Lower lobe of right lung (tissue), 2 donors: Measurements from ENCODE around the gene RPS2. TPM values are rescaled to one million over a fixed set of nuclear protein-coding genes. Genes with fewer than 3 reads are reported as not detected.

Experiments used
- ATAC-seq, 2 donors: fragments of 200-7000 bp; cut with Tn5 transposase; one replicate each; pipeline ENCODE4 v1.9.1; 2020 to 2022; ENCODE audit warnings: mild to moderate bottlenecking in 2 of 2, moderate library complexity in 2 of 2
- DNase-seq: peaks from one replicate; pipeline ENCODE4 v3.0.0-alpha.2; 2020
- H3K27ac ChIP-seq: fragments of 200-600 bp; one replicate; pipeline ENCODE4 v1.8.0; 2022
- H3K27me3 ChIP-seq: fragments of 200-600 bp; one replicate; pipeline ENCODE4 v1.8.0; 2022; ENCODE audit warnings: low read depth
- H3K36me3 ChIP-seq: fragments of 200-600 bp; one replicate; pipeline ENCODE4 v1.8.0; 2022; ENCODE audit warnings: mild to moderate bottlenecking
- H3K4me1 ChIP-seq: fragments of 200-600 bp; one replicate; pipeline ENCODE4 v1.8.0; 2022
- H3K4me3 ChIP-seq: fragments of 200-600 bp; one replicate; pipeline ENCODE4 v1.8.0; 2022; ENCODE audit warnings: mild to moderate bottlenecking
- H3K9me3 ChIP-seq: fragments of 200-600 bp; one replicate; pipeline ENCODE4 v1.8.0; 2022
- intact Hi-C: fragments of 100-400 bp; cut with DNase I; formaldehyde crosslinking; loops from one replicate; pipeline ENCODE4 v1.11.0; 2022
- total RNA-seq: library from RNA; stranded (reverse); fragmentation: NEBNext Ultra II Directional; extraction: Animal tissue kit (Norgen Biotek cat#: 25700); gene quantifications from one replicate; pipeline ENCODE4 v1.2.1, GENCODE V29; 2021
- TF ChIP-seq, protein P1 (sequence below): fragments of 200-600 bp; IDR thresholded peaks from one replicate; pipeline ENCODE4 v1.8.0; 2022; ENCODE audit warnings: antibody characterized with exemption, mild to moderate bottlenecking
- donor health status: DM: no; HTN: yes; CAD: no; lungs with severe emphysema.

Gene RPS2
- total RNA-seq, 1 donor from 2014 or later: 1,721 TPM

DNA sequence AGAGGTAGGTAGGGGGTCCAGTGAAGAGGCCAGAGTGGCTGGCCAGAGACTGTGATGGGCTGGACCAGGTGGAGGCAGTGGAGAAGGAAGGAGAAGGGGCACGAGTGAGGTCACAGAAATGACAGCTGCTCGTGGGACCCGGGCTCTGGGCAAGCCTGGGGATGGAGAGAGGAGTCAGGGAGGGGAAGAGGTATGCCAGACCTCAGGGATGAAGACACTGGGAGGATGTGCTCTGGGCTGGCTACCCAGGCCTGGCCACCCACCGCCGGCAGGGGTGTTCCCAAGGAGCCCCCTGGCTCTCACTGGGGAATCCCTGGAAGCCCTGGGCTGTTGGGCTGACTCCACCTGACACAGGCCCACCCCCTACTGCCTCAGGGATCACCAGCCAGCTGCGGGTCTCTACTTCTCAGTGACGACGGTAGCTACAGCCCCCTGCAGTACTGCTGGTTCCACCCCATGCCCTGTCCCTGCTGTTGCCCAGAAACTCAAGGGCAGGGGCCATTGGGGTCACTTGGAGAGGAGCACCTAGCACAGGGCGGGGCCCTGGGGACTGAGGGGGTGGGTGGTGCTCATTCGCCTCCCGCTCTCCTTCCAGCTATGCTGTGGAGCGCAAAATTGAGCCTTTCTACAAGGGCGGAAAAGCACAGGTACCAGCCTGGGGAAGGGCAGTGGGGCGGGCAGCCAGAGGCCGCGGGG is 9.0 kb upstream of the RPS2 start:
- no peak for ATAC-seq
- DNase-seq: no peak
- H3K36me3 ChIP-seq: peaks cover 45% of the 10 kb centered on the region
- peaks cover 1% of the 10 kb centered on the region for H3K27me3 ChIP-seq
- H3K4me1 ChIP-seq: peaks cover 29% of the 10 kb centered on the region
- intact Hi-C loops: no loop called here
- H3K4me3 ChIP-seq: no peak overlapping the region
- no peaks in the 10 kb centered on the region for H3K9me3 ChIP-seq
- TF ChIP-seq, protein P1, sequence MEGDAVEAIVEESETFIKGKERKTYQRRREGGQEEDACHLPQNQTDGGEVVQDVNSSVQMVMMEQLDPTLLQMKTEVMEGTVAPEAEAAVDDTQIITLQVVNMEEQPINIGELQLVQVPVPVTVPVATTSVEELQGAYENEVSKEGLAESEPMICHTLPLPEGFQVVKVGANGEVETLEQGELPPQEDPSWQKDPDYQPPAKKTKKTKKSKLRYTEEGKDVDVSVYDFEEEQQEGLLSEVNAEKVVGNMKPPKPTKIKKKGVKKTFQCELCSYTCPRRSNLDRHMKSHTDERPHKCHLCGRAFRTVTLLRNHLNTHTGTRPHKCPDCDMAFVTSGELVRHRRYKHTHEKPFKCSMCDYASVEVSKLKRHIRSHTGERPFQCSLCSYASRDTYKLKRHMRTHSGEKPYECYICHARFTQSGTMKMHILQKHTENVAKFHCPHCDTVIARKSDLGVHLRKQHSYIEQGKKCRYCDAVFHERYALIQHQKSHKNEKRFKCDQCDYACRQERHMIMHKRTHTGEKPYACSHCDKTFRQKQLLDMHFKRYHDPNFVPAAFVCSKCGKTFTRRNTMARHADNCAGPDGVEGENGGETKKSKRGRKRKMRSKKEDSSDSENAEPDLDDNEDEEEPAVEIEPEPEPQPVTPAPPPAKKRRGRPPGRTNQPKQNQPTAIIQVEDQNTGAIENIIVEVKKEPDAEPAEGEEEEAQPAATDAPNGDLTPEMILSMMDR: no peak
- H3K27ac ChIP-seq: no peak overlapping the region

DNA sequence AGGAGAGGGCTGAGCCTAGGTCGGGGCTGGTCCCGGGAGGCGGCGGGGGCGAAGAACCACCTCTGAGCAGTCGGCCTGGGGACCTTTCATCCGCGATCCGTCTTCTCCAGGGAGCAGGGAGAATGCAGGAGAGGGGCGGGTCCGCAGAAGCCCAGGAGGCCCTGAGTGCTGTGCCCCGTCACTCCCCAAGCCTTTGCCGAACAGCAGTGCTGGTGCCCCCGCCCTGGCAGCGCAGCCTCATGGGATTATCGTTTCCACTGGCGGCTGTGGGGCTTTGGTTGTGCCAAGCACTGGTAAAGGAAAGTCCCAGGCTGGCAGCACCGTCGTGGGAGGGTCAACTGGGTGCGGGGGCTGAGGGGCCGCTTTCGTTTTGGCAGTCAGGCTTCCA is 7.9 kb upstream of the RPS2 start:
- H3K4me1 ChIP-seq: peaks cover 27% of the 10 kb centered on the region
- peak overlapping the region; percentile 100 for H3K4me3 ChIP-seq
- H3K27ac ChIP-seq: peak overlapping the region; percentile 93
- H3K36me3 ChIP-seq: peaks cover 35% of the 10 kb centered on the region
- DNase-seq (no peak), ATAC-seq (peak in 1 of 2 donors; percentile 11)
- no peaks in the 10 kb centered on the region for H3K27me3 ChIP-seq
- TF ChIP-seq, protein P1: no peak
- H3K9me3 ChIP-seq: no peaks in the 10 kb centered on the region
- intact Hi-C loops: no loop called here

DNA sequence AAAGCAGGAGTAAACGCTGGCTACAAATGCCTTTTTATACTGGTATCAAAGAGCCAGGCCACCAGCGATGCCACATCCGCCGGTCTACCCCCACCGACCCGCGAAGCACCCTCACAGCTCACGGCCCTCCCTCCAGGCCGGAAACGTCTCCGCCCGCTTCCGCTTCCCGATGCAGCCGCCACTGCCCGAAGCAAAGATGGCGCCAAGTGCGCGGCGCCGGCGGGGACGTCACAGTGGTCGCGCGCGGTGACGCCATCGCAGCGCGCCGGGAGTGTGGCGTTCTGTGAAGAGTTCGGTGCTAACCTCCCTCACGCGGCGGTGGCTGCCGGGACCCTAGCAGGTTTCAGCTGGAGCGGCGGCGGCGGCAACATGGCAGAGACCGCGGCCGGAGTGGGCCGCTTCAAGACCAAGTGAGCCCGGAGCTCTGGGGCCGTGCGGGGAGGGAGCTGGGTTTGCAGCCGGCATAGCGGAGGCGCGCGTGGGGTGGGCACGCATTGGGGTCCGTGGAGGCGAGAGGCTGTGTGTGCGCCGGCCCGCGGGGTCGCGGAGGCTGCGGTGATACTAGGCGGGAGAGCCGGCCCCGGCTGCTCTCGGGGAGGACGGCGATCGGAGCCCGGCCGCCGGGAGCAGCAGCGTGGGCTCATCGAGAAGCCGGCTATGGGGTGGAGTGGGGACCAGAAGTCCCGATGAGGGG is 7.3 kb upstream of the RPS2 start, which contains the start of gene TBL3:
Gene TBL3, plus strand, starts transcription at position 258 of the 694 bp plus-strand sequence. Its CDS starts 112 bp downstream, at position 370.
- peak within 1 kb of the TSS; percentile 100 for H3K4me3 ChIP-seq
- ATAC-seq: peak; percentile 96 to 97

DNA sequence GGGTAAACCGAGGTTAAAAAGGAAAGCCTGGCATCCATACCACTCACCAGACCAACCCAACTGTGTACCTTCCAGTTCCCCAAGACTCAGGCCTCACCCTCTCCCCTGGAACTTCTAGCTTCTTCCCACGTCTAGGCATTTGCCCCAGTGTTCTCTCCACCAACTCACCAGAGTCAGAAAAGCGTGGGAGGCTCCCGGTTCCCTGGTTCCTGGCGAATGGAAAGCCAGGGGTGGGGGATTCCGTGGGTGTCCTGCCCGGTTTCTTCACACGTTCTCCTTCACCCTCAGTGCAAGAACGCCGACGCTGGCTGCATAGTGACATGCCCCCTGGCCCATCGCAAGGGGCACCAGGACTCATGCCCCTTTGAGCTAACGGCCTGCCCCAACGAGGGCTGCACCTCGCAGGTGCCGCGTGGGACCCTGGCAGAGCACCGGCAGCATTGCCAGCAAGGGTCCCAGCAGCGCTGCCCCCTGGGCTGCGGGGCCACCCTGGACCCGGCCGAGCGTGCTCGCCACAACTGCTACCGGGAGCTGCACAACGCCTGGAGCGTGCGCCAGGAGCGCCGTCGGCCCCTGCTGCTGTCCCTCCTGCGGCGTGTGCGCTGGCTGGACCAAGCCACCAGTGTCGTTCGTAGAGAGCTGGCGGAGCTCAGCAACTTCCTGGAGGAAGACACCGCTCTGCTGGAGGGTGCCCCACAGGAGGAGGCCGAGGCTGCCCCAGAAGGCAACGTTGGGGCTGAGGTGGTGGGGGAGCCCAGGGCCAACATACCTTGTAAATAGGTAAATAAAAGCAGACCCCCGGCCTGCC is 3.7 kb upstream of the RPS2 start:
- H3K36me3 ChIP-seq: peaks cover 1% of the 10 kb centered on the region
- TF ChIP-seq, protein P1: no peak
- no peak overlapping the region for H3K4me3 ChIP-seq
- H3K9me3 ChIP-seq: no peaks in the 10 kb centered on the region
- H3K27me3 ChIP-seq: no peaks in the 10 kb centered on the region
- intact Hi-C loops: no loop called here
- peaks cover 39% of the 10 kb centered on the region for H3K4me1 ChIP-seq
- DNase-seq: no peak
- ATAC-seq: no peak
- no peak overlapping the region for H3K27ac ChIP-seq

More for the DNA sequence above, 7.3 kb upstream of the RPS2 start, which contains the start of gene TBL3:
- Histone ChIP-seq H3K9me3 (no peaks in the 10 kb centered on the region), H3K36me3 (peaks cover 30% of the 10 kb centered on the region), H3K27me3 (no peaks in the 10 kb centered on the region), H3K27ac (peak within 1 kb of the TSS; percentile 93), H3K4me1 (peaks cover 27% of the 10 kb centered on the region)
- DNase-seq: peak; percentile 95
- intact Hi-C loops: no loop called here
- TF ChIP-seq, protein P1: no peak

DNA sequence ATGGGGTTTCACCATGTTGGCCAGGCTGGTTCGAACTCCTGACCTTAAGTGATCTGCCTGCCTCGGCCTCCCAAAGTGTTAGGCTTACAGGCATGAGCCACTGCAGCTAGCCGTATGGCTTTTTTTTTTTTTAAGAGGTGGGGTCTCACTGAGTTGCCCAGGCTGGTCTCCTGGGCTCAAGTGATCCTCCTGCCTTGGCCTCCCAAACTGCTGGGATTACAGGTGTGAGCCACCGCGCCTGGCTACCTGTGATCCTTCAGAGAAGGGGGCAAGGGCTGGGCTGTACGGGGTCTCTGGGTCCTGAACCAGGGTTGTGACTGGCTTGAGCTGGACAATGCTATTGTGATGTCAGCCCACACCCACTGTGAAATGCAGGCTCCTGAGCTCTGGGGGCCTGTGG is 1.8 kb upstream of the RPS2 start, which contains the start of gene RNF151:
Gene RNF151, plus strand, starts transcription at position 397 of the 400 bp plus-strand sequence. CDS start 26 bp downstream, outside the sequence.
- TF ChIP-seq, protein P1: no peak
- Histone ChIP-seq H3K27ac (peak within 1 kb of the TSS; percentile 98), H3K36me3 (peaks cover 20% of the 10 kb centered on the region), H3K4me3 (peak within 1 kb of the TSS; percentile 92), H3K27me3 (no peaks in the 10 kb centered on the region), H3K4me1 (peaks cover 35% of the 10 kb centered on the region), H3K9me3 (no peaks in the 10 kb centered on the region)
- intact Hi-C loops: no loop called here
- ATAC-seq (no peak), DNase-seq (no peak)
